Stomach (tissue), 9 donors: ENCODE results near the gene NSF. TPM values are rescaled to one million over a fixed set of nuclear protein-coding genes. Genes with fewer than 3 reads are reported as not detected.
A peak's percentile ranks its signal among the peaks of the same experiment; 100 is the strongest.

Experiments
- DNase-seq, 2 donors: peaks; one replicate each; pipeline versions ENCODE4 v3.0.0 to v3.0.0-alpha.2; 2013 to 2019
- H3K27ac ChIP-seq, 5 donors: fragments of 200-600 bp in 4 of 5; sonication (generic) in 4 of 5; one replicate each; pipeline ENCODE4 v1.5.1; 2013 to 2019; ENCODE audit warnings: mild to moderate bottlenecking in 1 of 5, moderate library complexity in 1 of 5
- H3K27me3 ChIP-seq, 3 donors: fragments of 200-600 bp; sonication (generic); one replicate each; pipeline ENCODE4 v1.5.1; 2017 to 2019; ENCODE audit warnings: mixed run types in 1 of 3
- H3K36me3 ChIP-seq, 4 donors: fragments of 200-600 bp; sonication (generic); 1 replicate in 3 of 4; 2 replicates in 1 of 4; pipeline ENCODE4 v1.5.1; 2016 to 2019
- H3K4me1 ChIP-seq, 4 donors: fragments of 200-600 bp; sonication (generic); one replicate each; pipeline ENCODE4 v1.5.1; 2016 to 2019
- H3K4me3 ChIP-seq, 4 donors: fragments of 200-600 bp; sonication (generic) in 3 of 4; one replicate each; pipeline ENCODE4 v1.5.1; 2016 to 2019; ENCODE audit warnings: mild to moderate bottlenecking in 1 of 4
- H3K9me3 ChIP-seq, 4 donors: fragments of 200-600 bp; sonication (generic); one replicate each; pipeline ENCODE4 v1.5.1; 2016 to 2019
- EP300 ChIP-seq: sonication (generic); formaldehyde crosslinking; IDR thresholded peaks from one replicate; pipeline ENCODE4 v1.6.1; 2017; ENCODE audit warnings: antibody characterized with exemption
- POLR2A ChIP-seq, 4 donors: fragments of 450-650 bp; IDR thresholded peaks; one replicate each; pipeline ENCODE4 v1.6.1; 2016; ENCODE audit warnings: antibody characterized with exemption in 4 of 4, control low read depth in 2 of 4, mild to moderate bottlenecking in 1 of 4, moderate library complexity in 1 of 4
- POLR2AphosphoS5 ChIP-seq, 3 donors: sonication (generic); formaldehyde crosslinking; IDR thresholded peaks; one replicate each; pipeline ENCODE4 v1.6.1; 2016; ENCODE audit warnings: antibody characterized with exemption in 3 of 3
- WGBS, 5 donors: extraction: QIAGEN DNeasy Blood & Tissue Kit in 3 of 5; methylation state at CpG; one replicate each; pipeline versions ENCODE4 v1.1.5 to v1.1.7; 2013 to 2018; 5-methylcytosine and 5-hydroxymethylcytosine counted together
- intact Hi-C: fragments of 100-400 bp; cut with DNase I; formaldehyde crosslinking; loops from one replicate; pipeline ENCODE4 v1.15.1; 2023; ENCODE audit warnings: low total_unique reads
- polyA plus RNA-seq, 3 donors: library from polyadenylated mRNA; stranded (reverse); fragments of 200-250 nt; gene quantifications; one replicate each; pipeline ENCODE4 v1.2.3, GENCODE V29; 2013
- total RNA-seq, 5 donors: library from RNA; depleted of rRNA; stranded (reverse); fragments of >200 nt; gene quantifications; one replicate each; pipeline versions ENCODE4 v1.1.0 to v1.2.3, GENCODE V29; 2014 to 2016
- TF ChIP-seq, protein P1 (sequence below), 7 experiments: fragments of 450-650 bp in 4 of 7; fragments of 200-600 bp in 3 of 7; sonication (generic) in 3 of 7; IDR thresholded peaks; one replicate each; pipeline ENCODE4 v1.5.1; 2016 to 2019; ENCODE audit warnings: antibody characterized with exemption in 7 of 7, control low read depth in 2 of 7, mild to moderate bottlenecking in 1 of 7
- donor health status: healthy with polysubstance abuse.
- donor health status: Bipolar disorder and iron deficiency.
- donor health status: healthy.

The NSF gene
- total and polyA plus RNA-seq, 8 donors: 7.0 to 75.2 (median 16.3) TPM

DNA sequence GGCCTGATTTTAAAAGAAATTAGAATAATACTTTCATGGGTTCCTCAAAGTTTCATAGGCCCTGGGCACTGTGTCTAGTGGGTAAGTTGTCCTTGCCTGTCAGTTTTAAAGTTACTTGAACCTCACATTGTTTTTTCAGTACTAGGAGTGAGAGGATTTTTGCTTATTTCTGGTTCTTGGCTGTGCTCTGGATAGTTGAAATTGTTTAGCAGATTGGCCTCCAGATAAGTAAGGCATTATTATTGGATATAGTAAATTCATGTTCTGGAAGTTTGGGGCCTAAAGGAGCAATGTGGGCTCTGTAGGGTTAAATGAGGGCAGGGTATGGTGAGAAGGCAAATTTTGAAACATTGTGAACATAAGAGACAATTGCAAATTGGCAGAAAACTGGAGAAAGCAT lies 149.5 kb downstream of the NSF start:
- peaks cover 0 to 22% (median 8%) of the 10 kb centered on the region in 4 donors for H3K36me3 ChIP-seq
- TF ChIP-seq POLR2AphosphoS5 (IDR thresholded peaks at IDR 0.05) (no peak), POLR2A (IDR thresholded peaks at IDR 0.05) (no peak), EP300 (no peak)
- TF ChIP-seq, protein P1, sequence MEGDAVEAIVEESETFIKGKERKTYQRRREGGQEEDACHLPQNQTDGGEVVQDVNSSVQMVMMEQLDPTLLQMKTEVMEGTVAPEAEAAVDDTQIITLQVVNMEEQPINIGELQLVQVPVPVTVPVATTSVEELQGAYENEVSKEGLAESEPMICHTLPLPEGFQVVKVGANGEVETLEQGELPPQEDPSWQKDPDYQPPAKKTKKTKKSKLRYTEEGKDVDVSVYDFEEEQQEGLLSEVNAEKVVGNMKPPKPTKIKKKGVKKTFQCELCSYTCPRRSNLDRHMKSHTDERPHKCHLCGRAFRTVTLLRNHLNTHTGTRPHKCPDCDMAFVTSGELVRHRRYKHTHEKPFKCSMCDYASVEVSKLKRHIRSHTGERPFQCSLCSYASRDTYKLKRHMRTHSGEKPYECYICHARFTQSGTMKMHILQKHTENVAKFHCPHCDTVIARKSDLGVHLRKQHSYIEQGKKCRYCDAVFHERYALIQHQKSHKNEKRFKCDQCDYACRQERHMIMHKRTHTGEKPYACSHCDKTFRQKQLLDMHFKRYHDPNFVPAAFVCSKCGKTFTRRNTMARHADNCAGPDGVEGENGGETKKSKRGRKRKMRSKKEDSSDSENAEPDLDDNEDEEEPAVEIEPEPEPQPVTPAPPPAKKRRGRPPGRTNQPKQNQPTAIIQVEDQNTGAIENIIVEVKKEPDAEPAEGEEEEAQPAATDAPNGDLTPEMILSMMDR (IDR thresholded peaks at IDR 0.05): no peak
- H3K27ac ChIP-seq: no peak overlapping the region
- intact Hi-C loops: no loop called here
- DNase-seq: no peak
- peaks cover 0 to 10% (median 0%) of the 10 kb centered on the region in 4 donors for H3K4me1 ChIP-seq
- no peak overlapping the region for H3K4me3 ChIP-seq
- no peaks in the 10 kb centered on the region for H3K27me3 ChIP-seq
- no peaks in the 10 kb centered on the region for H3K9me3 ChIP-seq

DNA sequence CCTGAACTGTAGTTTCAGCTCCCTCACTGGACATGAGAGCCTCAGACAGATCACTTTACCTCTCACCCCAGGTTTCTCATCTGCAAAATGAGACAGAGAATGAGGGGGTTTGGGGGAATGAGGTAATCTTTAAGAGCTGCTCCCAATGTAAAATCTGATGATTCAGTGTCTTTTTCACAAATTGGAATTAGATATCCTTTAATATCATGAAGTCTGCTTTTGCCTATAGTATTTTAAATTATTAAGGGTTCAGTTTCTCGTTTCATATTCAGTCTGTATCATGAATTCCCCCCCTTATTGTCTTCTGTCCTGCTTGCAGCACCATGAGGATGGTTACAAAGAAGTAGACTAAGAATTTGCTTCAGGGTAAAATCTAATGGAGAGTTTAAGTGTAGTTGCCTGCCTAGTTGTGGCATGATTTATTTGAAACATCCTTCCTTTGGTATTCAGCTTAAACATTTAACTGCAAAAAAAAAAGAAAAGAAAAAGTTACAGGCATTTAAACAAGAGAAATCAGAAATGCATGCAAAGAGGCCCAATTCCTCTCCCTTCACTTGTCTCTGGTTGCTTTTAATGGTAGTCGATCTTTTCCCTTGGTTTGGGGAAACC lies 150.8 kb downstream of the NSF start:
- Histone ChIP-seq H3K27me3 (no peaks in the 10 kb centered on the region), H3K4me3 (no peak overlapping the region), H3K27ac (no peak overlapping the region), H3K4me1 (peaks cover 0 to 10% (median 0%) of the 10 kb centered on the region in 4 donors), H3K36me3 (peaks cover 0 to 22% (median 8%) of the 10 kb centered on the region in 4 donors), H3K9me3 (no peaks in the 10 kb centered on the region)
- no peak for DNase-seq
- intact Hi-C loops: no loop called here
- TF ChIP-seq EP300 (no peak), POLR2AphosphoS5 (IDR thresholded peaks at IDR 0.05) (no peak), POLR2A (IDR thresholded peaks at IDR 0.05) (no peak)
- TF ChIP-seq, protein P1 (IDR thresholded peaks at IDR 0.05): no peak
- 89 to 94% (median 91%) methylated on average over 2 of the region's 2 CpGs for WGBS, 5 donors

DNA sequence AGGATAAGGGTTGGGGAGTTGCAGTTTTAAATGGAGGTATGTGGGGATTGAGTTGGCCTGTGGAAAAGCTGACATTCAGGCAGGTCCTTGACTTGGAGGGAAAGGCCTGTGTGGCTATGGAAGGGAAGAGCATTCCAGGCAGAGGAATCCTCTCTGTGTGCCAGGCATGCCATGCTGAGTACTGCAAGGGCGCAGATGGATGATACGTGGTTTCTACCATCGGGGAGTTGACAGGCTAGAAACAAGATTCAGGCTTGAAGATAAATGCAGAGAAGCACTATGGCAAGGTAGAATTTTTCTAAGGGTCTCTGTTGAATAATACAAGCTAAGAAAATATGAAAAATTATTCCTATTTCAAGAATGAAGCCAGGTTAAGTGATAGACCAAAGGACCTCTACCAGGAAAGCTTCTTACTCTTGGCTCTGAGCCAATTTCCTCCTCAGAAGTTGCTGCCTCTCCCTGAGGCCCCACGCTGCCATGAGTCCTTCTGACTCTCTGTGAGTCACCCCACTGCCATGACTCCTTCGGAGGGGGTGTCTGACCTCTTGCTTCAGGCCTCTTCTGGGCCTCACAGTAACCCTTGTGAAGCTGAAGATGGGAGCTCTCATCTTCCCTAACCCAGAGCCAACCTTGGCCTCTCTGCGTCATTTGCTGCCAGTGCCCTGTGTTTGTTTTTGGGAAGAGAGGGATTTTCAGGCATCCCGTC lies 152.2 kb downstream of the NSF start:
- intact Hi-C loops: no loop called here
- no peak overlapping the region for H3K27ac ChIP-seq
- no peaks in the 10 kb centered on the region for H3K9me3 ChIP-seq
- H3K4me1 ChIP-seq: peaks cover 0 to 10% (median 0%) of the 10 kb centered on the region in 4 donors
- TF ChIP-seq EP300 (no peak), POLR2AphosphoS5 (IDR thresholded peaks at IDR 0.05) (peak in 1 of 3 donors; percentile 23), POLR2A (IDR thresholded peaks at IDR 0.05) (no peak)
- TF ChIP-seq, protein P1 (IDR thresholded peaks at IDR 0.05): no peak
- peaks cover 0 to 22% (median 3%) of the 10 kb centered on the region in 4 donors for H3K36me3 ChIP-seq
- 66 to 81% (median 74%) methylated on average over 7 of the region's 7 CpGs for WGBS, 5 donors
- H3K27me3 ChIP-seq: no peaks in the 10 kb centered on the region
- no peak overlapping the region for H3K4me3 ChIP-seq
- DNase-seq: peak in 1 of 2 donors; percentile 78

DNA sequence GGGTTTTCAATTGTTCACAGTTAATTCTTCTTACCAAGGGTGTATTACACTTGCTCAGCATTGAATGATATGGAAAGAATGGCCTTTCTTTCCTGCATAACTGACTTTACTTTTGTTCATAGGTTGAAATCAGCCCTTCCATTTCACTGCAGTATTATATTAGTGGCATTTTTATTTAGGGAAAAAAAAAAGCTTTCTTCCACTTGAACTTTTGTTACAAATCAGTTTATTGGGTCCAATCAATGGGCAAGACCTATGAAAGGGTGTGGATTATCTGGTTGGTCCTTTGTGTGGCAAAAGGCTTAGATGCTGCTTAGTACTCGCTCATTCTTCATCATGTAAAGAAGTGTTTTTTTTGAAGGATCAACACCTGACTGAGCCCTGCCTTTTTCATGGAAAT lies 154.0 kb downstream of the NSF start:
- Histone ChIP-seq H3K4me1 (peaks cover 0 to 10% (median 0%) of the 10 kb centered on the region in 4 donors), H3K4me3 (no peak overlapping the region), H3K36me3 (peaks cover 0 to 15% (median 5%) of the 10 kb centered on the region in 4 donors), H3K27ac (no peak overlapping the region), H3K27me3 (no peaks in the 10 kb centered on the region), H3K9me3 (no peaks in the 10 kb centered on the region)
- 94 to 98% (median 96%) methylated on average over 1 of the region's 1 CpG for WGBS, 5 donors
- intact Hi-C loops: no loop called here
- DNase-seq: no peak
- TF ChIP-seq EP300: no peak
- TF ChIP-seq, protein P1 (IDR thresholded peaks at IDR 0.05): no peak
- no peak for TF ChIP-seq POLR2AphosphoS5 (IDR thresholded peaks at IDR 0.05)
- TF ChIP-seq POLR2A (IDR thresholded peaks at IDR 0.05): no peak
